Central memory CD8-positive, alpha-beta T cell (primary cell): ENCODE measurements around the gene TUBGCP6.

Source experiments
- ATAC-seq: fragments of 150-1000 bp; cut with Tn5 transposase; replicated peaks from 2 replicates; pipeline ENCODE4 v1.10.0; 2022; ENCODE audit warnings: mild to moderate bottlenecking, moderate FRiP score, moderate number of reproducible peaks; ENCODE audit not compliant: poor library complexity, severe bottlenecking; ENCODE audit errors: extremely low read depth
- DNase-seq, 2 donors: peaks; one replicate each; pipeline ENCODE4 v3.0.0; 2021; ENCODE audit warnings: low spot score in 2 of 2
- H3K27ac Mint-ChIP-seq: one replicate; pipeline ENCODE4 v1.8.0; 2022; ENCODE audit warnings: low read depth, mild to moderate bottlenecking, moderate library complexity, mixed read lengths
- H3K27me3 Mint-ChIP-seq: one replicate; pipeline ENCODE4 v1.8.0; 2022; ENCODE audit warnings: mixed read lengths
- H3K36me3 Mint-ChIP-seq: one replicate; pipeline ENCODE4 v1.8.0; 2022; ENCODE audit warnings: mild to moderate bottlenecking, moderate library complexity, mixed read lengths; ENCODE audit not compliant: insufficient read depth
- H3K4me1 Mint-ChIP-seq: one replicate; pipeline ENCODE4 v1.8.0; 2022; ENCODE audit warnings: mixed read lengths
- H3K4me3 Mint-ChIP-seq: one replicate; pipeline ENCODE4 v1.8.0; 2022; ENCODE audit warnings: mild to moderate bottlenecking, moderate library complexity, mixed read lengths
- H3K9me3 Mint-ChIP-seq: one replicate; pipeline ENCODE4 v1.8.0; 2022; ENCODE audit warnings: mixed read lengths

TUBGCP6 gene

DNA sequence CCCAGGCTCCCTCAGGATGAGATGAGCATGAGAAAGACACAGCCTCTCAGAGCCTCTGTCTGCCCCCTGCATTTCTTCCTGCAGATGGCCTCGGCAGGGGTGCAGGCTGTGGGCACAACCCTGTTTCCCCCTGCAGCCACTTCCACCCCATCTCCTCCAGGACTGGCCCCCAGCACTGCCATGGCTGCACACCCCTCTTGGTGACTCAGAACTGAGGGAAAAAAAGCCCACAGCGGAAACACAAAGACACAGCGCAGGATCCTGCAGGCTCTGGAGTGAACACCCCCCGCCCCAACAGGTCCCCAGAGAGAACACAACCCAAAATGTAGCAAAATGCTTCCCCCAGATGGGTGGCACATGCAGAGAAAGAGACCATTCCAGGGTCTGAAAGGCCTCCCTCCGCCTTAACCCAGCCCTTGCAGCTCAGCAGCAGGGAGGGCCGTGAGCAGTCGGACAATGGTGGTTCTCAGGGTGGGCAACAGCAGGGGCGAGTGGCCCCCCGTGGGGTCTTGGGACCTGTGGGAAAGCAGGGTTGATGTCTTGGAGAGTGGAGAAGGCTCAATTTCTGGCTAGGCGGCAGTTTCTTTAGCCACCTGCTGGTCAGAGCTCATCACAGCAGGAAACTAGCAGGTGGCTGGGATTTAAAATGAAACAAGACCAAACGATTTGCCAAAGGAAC, 8.0 kb downstream of the TUBGCP6 start:
- no peak for ATAC-seq
- no peak for DNase-seq
- no peak overlapping the region for H3K4me3 Mint-ChIP-seq
- no peaks in the 10 kb centered on the region for H3K27me3 Mint-ChIP-seq
- H3K36me3 Mint-ChIP-seq: peaks cover 42% of the 10 kb centered on the region
- H3K27ac Mint-ChIP-seq: no peak overlapping the region
- H3K4me1 Mint-ChIP-seq: peaks cover 36% of the 10 kb centered on the region
- H3K9me3 Mint-ChIP-seq: no peaks in the 10 kb centered on the region

DNA sequence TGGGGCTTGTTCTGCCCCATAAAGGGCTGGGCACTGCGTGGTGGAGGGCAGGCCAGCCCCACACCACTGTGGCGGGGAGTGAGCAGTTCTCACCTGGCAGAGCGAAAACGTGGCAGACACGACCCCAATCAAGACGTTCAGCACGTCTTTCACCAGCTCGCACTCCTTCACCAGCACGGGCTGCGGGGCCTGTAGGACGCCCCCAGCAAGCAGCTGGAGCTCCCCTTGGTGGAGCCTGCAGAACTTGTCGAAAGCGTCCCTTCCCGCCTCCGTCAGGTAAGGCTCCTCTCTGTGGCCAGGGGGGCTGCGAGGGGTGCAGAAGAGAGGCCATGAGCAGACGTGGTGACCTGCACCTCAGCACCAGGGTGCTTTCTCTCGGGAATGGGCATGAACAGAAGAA, 11.6 kb downstream of the TUBGCP6 start:
- no peak for DNase-seq
- Mint-ChIP-seq H3K27me3 (no peaks in the 10 kb centered on the region), H3K4me3 (no peak overlapping the region), H3K9me3 (no peaks in the 10 kb centered on the region), H3K36me3 (peaks cover 41% of the 10 kb centered on the region), H3K4me1 (peaks cover 37% of the 10 kb centered on the region), H3K27ac (no peak overlapping the region)
- ATAC-seq: no peak

DNA sequence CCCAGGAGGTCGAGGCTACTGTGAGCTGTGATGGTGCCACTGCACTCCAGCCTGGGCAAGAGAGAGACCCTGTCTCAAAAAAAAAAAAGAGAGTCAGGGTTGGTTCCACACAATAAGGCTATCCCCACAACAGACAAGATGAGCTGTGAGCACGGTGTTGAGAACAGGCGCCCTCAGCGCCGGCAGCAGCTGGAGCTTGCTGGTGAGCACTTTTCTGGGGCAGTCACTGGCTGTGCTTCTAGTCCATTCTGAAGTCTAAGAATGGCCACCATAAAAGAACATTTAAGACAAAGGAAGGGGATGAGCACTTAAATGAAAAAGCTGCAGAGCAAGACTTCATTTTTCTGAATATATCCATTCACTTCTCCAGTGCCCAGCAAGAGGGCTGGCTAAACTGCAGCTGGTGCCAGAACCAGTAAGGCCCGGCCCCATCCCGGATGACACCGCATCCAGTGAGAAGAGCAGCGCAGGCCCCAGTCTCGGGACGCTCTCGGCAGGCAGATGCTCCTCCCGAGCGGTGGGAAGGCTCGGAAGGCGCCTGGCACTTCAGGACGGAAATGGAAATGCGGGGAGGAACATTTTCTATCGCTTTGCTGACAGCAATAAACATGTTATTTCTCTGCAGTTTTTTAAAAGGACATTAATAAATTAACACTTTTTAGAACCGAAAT, 12.2 kb downstream of the TUBGCP6 start:
- no peak for ATAC-seq
- no peak for DNase-seq
- Mint-ChIP-seq H3K27ac (no peak overlapping the region), H3K4me3 (no peak overlapping the region), H3K27me3 (no peaks in the 10 kb centered on the region), H3K9me3 (no peaks in the 10 kb centered on the region), H3K4me1 (peaks cover 37% of the 10 kb centered on the region), H3K36me3 (peaks cover 40% of the 10 kb centered on the region)

- Mint-ChIP-seq H3K36me3 (peaks cover 42% of the 10 kb centered on the region), H3K4me3 (no peak overlapping the region), H3K9me3 (no peaks in the 10 kb centered on the region), H3K27ac (no peak overlapping the region), H3K4me1 (peaks cover 20% of the 10 kb centered on the region), H3K27me3 (no peaks in the 10 kb centered on the region)
- ATAC-seq (no peak), DNase-seq (no peak)
Measured at GRCh38 chr22:50229370-50229769, 15.5 kb downstream of the TUBGCP6 start.

DNA sequence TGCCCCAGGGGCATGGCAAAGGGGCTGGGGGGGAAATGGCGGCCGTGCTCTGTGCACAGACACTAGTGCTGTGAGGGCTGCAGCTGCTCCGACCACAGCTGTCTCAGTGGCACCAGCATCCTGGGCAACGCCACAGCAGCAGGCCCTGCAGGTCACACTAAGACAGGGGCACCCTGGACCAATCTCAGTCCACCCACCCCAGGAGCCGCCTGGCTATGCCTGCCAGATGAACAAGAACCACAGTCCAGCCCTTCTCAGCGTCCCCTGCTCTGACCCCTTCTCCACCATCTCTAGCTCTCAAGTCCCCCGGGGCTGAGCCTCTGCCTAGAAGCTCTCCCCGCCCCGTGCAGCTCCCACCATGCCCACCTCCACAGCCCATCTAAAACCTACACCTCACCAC, 16.5 kb downstream of the TUBGCP6 start:
- H3K4me3 Mint-ChIP-seq: no peak overlapping the region
- no peaks in the 10 kb centered on the region for H3K9me3 Mint-ChIP-seq
- peak overlapping the region; percentile 83 for H3K27ac Mint-ChIP-seq
- no peaks in the 10 kb centered on the region for H3K27me3 Mint-ChIP-seq
- peaks cover 47% of the 10 kb centered on the region for H3K36me3 Mint-ChIP-seq
- DNase-seq: no peak
- no peak for ATAC-seq
- peaks cover 17% of the 10 kb centered on the region for H3K4me1 Mint-ChIP-seq

- ATAC-seq (no peak), DNase-seq (no peak)
- Mint-ChIP-seq H3K27ac (no peak overlapping the region), H3K36me3 (peaks cover 50% of the 10 kb centered on the region), H3K4me1 (peaks cover 17% of the 10 kb centered on the region), H3K27me3 (no peaks in the 10 kb centered on the region), H3K4me3 (no peak overlapping the region), H3K9me3 (no peaks in the 10 kb centered on the region)
Measured at GRCh38 chr22:50227579-50228215, 17.1 kb downstream of the TUBGCP6 start.

- H3K36me3 Mint-ChIP-seq: peaks cover 47% of the 10 kb centered on the region
- ATAC-seq (no peak), DNase-seq (no peak)
- no peaks in the 10 kb centered on the region for H3K27me3 Mint-ChIP-seq
- H3K9me3 Mint-ChIP-seq: no peaks in the 10 kb centered on the region
- peaks cover 17% of the 10 kb centered on the region for H3K4me1 Mint-ChIP-seq
- H3K4me3 Mint-ChIP-seq: no peak overlapping the region
- peak overlapping the region; percentile 59 for H3K27ac Mint-ChIP-seq
Measured at GRCh38 chr22:50226875-50227165, 18.0 kb downstream of the TUBGCP6 start.

- Mint-ChIP-seq H3K4me1 (peaks cover 17% of the 10 kb centered on the region), H3K27me3 (no peaks in the 10 kb centered on the region), H3K27ac (peak overlapping the region; percentile 59), H3K36me3 (peaks cover 44% of the 10 kb centered on the region), H3K9me3 (no peaks in the 10 kb centered on the region), H3K4me3 (no peak overlapping the region)
- DNase-seq: no peak
- no peak for ATAC-seq
Measured at GRCh38 chr22:50226063-50226874, 18.6 kb downstream of the TUBGCP6 start.

DNA sequence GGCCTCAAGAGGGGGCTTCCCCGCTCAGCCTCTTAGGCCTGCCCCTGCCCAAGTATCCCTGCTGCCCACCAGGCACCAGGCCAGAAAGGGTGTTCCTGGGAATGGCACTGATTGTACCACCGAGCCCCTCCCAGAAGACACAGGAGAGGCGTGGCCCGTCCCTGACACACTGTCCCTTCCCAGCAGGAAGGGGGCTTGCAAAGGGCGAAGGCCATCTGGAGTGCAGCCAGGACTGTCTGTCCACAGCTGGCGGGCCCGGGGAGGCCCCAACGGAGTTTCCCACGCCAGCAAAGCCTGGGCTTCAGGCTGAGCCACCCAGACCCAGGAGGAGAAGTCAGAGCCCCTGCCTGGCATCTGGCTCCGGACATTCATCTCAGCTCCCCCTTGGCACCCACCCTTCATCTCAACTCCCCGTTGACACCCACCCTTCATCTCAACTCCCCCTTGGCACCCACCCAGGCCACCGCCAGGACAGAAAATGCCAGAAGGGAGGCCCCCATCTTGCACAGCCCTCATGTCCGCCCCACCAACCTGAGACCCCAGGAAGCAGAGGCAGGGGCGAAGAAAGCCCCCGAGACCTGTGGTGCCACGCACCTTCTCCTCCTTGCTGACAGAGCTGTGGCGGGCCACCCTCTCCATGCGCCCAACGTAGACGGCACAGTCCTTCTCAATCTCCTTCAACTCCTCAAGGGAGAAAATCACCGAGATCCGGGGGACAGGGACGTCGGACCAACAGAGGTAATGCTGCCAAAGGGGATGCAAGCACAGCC, 19.4 kb downstream of the TUBGCP6 start:
- no peaks in the 10 kb centered on the region for H3K9me3 Mint-ChIP-seq
- H3K27ac Mint-ChIP-seq: no peak overlapping the region
- no peak for ATAC-seq
- H3K4me1 Mint-ChIP-seq: peaks cover 17% of the 10 kb centered on the region
- H3K36me3 Mint-ChIP-seq: peaks cover 42% of the 10 kb centered on the region
- no peak for DNase-seq
- H3K4me3 Mint-ChIP-seq: no peak overlapping the region
- H3K27me3 Mint-ChIP-seq: no peaks in the 10 kb centered on the region

DNA sequence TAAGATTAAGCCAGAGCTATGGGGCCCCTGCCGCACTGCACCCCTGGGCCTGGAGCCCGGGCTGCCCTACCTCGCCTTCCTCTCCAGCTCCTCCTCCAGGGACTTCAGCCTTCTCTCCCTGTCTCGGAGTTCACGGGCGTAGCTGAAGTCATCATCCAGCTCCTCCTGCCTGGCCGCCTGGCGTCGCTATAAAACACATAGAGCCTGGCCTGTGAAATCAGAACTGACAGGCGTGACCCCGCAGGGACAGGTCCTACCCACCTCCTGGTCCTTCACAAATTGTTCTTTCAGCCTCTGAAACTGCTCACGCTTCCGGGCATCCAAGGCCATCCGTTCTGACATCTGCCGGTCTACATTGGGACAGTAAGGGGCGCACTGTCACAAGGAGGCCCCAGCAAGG, 20.8 kb downstream of the TUBGCP6 start:
- no peaks in the 10 kb centered on the region for H3K9me3 Mint-ChIP-seq
- H3K4me1 Mint-ChIP-seq: peaks cover 11% of the 10 kb centered on the region
- H3K4me3 Mint-ChIP-seq: no peak overlapping the region
- no peak for DNase-seq
- peaks cover 41% of the 10 kb centered on the region for H3K36me3 Mint-ChIP-seq
- H3K27ac Mint-ChIP-seq: peak overlapping the region; percentile 60
- no peak for ATAC-seq
- H3K27me3 Mint-ChIP-seq: no peaks in the 10 kb centered on the region

DNA sequence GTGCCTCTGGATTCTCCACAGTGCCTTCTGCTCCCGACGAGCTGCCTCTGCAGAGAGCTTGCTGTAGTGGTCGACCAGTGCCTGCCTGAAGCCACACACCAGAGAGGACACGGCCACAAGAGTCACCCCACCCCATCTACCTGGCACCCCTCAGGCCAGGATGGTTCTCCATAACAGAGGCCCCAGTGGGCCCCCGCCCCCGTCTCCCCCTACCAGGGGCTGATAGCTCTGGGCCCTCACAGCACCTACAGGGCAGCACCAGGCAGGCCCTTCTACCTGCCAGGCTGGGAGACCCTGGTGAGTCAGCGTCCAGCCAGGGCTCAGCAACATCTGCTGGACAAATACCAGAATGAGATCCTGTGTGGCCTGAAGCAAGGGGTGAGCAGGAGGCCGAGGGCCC, 22.3 kb downstream of the TUBGCP6 start:
- Mint-ChIP-seq H3K36me3 (peaks cover 44% of the 10 kb centered on the region), H3K4me1 (peaks cover 4% of the 10 kb centered on the region), H3K27me3 (no peaks in the 10 kb centered on the region), H3K4me3 (no peak overlapping the region), H3K27ac (no peak overlapping the region), H3K9me3 (no peaks in the 10 kb centered on the region)
- ATAC-seq (no peak), DNase-seq (no peak)
